ENCODE measurements around the gene TMBIM1.

The TMBIM1 gene, protein sequence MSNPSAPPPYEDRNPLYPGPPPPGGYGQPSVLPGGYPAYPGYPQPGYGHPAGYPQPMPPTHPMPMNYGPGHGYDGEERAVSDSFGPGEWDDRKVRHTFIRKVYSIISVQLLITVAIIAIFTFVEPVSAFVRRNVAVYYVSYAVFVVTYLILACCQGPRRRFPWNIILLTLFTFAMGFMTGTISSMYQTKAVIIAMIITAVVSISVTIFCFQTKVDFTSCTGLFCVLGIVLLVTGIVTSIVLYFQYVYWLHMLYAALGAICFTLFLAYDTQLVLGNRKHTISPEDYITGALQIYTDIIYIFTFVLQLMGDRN

GRCh38 chr2:218292048-218293014 is at the start of gene TMBIM1:
TSS of gene TMBIM1 (minus strand) at chr2:218292503. CDS start at chr2:218282141, 10,362 bp downstream.
- peak; percentile 84 to 90 for DNase-seq

DNA sequence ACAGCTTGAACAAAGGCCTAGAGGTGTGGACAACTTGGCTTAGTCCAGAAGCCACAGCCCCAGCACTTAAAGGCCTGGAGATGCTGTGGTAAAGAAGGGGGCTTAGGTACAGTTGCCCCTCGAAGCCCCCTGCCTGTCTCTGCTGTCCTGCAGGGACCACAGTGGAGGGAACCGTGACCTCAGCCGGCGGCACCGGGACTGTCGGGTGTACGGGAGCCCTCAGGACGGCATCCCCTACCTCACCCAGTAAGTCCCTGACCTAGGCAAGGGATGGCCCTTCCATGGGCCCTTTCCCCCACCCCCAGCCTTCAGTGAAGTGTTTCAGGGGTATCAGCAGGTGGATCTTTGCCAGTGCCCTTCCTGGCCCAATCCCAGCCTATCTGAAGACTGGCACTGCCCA is 49.1 kb upstream of the TMBIM1 start:
- no peak for DNase-seq

DNA sequence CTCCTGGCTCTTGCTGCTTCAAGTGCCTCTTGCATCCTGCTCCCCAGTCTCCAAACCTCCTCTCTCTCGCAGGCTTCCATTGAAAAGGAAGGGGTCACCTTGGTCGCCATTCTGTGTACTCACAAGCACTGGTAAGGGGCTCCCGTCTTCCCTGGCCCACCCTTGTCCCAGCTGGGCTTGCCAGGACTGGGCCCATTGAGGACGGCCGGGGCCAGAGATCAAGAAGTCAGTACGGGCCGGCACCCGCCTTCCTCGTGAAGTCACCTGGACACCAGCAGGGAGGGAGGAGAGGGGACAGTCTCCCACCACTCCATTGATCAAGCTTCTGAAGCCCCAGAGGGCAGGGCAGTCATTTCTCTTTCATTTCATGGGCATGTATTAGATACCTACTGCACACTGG is 48.4 kb upstream of the TMBIM1 start:
- DNase-seq = no peak

DNA sequence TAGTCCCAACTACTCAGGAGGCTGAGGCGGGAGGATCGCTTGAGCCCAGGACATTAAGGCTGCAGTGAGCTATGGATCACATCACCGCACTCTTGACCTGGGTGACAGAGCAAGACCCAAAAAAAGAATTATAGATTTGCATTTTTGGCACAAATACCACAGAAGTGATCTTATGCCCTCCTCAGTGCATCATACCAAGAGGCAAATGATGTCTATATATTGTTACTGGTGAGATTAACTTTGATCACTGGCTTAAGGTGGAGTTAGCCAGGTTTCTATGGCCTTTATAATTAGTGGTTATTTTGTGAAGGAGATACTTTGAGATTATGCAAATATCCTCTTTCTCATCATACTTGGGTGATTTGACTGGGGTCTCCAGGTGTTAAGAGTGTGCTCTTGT is 42.2 kb upstream of the TMBIM1 start:
- DNase-seq = no peak

DNA sequence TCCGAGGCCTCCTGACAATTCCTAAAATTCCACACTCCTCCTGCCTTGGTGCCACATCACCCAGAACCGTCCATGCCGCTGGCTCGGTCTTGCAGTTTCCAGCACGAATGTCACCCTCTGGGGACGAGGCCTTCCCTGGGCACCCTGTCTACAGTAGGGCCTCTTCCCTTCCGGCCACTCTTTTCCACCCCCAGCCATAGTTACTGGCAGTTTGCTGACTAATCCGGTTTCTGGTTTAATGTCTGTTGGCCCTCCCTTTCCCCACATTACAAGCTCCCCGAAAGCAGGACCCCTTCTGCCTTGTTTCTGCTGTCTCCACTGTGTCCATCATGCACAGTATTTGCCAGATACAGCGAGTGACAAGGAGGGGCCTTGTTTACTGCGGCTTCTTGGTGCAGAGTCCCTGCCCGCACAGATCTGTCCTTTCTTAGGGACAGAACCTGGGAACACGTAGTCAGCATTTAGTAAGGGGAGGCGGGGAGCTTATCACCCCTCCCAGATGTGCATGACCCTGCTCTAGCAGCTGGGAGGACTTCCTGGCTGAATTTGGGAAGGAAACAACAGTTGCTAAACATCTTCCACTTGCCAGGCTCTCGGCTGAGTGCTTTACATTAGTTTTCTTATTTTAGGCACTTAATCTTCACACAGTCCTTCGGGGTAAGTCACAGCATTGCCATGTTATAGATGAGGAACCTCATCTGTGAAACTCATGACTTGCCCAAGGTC is 40.8 kb upstream of the TMBIM1 start:
- no peak for DNase-seq

GRCh38 chr2:218332288-218332687 is 40.0 kb upstream of the TMBIM1 start:
- DNase-seq = no peak

GRCh38 chr2:218331745-218332144 is 39.4 kb upstream of the TMBIM1 start:
- no peak for DNase-seq

DNA sequence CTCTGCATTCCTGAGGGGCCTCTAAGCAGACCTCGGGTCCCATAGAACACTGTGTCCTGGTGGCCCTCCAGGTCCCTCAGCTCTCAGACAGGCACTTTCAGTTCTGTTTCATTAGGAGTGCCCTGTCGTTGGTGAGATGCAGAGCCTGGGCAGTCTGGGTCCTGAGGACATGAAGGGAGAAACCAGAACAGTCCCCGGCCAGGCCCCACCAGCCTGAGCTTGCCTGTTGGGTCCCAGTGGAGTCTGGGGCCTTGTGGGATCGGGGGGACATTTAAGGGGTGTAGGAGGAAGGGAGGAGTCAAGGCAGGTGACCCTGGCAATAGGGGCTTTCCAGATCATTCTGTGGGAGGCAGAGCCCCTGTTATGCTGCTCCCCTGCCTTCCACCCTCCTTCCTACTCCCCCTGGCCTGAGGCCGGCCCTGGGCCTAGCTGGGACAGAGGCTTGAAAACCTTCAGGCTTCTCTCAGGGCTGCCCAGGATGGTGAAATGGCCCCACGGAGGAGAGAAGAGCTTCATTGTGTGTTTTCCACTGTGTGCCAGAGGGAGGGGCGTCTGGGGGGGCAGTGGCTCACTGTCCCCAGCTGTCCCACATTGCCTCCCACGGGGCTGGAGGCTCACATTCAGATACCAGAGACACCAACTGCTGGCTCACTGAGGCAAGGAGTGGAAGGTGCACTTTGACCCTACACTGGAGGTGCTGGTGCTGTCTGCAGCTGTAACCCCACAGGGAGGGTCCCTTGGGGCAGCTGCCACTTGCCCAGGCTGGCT is 37.7 kb upstream of the TMBIM1 start:
- DNase-seq = no peak

- no peak for DNase-seq
Observed at GRCh38 chr2:218329027-218329825, 36.9 kb upstream of the TMBIM1 start.

GRCh38 chr2:218328294-218328693 is 36.0 kb upstream of the TMBIM1 start:
- no peak for DNase-seq

GRCh38 chr2:218327451-218328210 is 35.3 kb upstream of the TMBIM1 start:
- DNase-seq = no peak

DNA sequence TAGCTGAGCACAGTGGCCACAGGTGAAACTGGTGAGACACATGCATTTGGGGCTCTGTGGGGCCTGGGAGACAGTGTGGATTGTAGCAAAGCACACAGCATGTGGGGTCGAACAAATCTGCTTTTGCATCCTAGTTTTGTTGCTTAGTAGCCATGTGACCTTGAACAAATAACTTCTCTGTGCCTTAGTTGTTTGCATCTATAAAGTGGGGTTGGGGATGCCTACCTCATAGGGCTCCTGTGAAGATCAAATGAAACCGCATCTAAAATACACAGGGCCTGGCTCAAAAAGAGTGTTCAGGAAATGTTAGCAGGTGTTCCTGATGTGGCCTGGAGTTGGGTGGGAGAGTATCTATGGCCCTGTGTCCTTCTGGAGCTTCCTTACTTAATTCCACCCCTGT is 34.0 kb upstream of the TMBIM1 start:
- DNase-seq = no peak

GRCh38 chr2:218325566-218326160 is 33.4 kb upstream of the TMBIM1 start:
- DNase-seq = no peak

- peak in 1 of 2 experiments; percentile 26 for DNase-seq
Observed at GRCh38 chr2:218323526-218324472, 31.5 kb upstream of the TMBIM1 start.

DNA sequence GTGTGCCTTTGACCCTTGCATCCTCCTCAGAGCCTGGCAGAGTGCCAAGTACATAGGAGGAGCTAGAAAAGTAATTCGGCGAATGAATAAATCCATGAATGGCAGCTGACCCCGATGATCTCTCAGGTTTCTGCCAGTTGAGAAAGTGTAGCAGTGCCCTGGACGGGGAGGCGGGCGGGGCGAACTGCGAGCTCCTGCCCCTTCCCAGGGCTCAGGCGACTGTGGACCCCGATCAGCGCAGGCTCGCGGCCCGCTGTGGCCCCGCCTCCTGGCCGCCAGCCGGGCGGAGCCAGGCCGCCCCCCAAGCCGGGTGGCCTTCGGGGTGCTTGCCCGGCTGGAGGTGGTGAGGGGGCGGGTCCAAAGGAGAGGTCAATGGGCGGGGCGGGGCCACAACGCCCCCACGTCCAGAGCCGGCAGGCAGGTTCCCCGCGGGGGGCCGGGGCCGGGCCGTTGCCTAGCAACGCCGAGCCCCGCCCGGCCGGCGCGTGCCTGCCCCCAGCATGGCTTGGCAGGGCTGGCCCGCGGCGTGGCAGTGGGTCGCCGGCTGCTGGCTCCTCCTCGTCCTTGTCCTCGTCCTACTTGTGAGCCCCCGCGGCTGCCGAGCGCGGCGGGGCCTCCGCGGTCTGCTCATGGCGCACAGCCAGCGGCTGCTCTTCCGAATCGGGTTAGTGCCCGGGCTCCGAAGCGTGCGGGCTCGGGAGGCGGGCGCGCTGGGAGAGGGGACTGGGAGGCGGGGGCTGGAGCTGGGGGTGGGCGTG is 30.6 kb upstream of the TMBIM1 start:
- peak; percentile 59 to 72 for DNase-seq

- DNase-seq = no peak
Observed at GRCh38 chr2:218320704-218321336, 28.5 kb upstream of the TMBIM1 start.

- DNase-seq = no peak
Observed at GRCh38 chr2:218319813-218320365, 27.6 kb upstream of the TMBIM1 start.

GRCh38 chr2:218318241-218318640 is 25.9 kb upstream of the TMBIM1 start:
- DNase-seq = no peak

Data from activated T-cell treated with anti-CD3 and anti-CD28 coated beads, Interleukin-2, amount 50 U/mL, for 48 hours (primary cell).